Vagina (tissue), 2 donors: ENCODE results near the gene EGFR. TPM values are rescaled to one million over a fixed set of nuclear protein-coding genes. Genes with fewer than 3 reads are reported as not detected.

ENCODE experiments used
- DNase-seq, 2 donors: peaks; one replicate each; pipeline ENCODE4 v3.0.0-alpha.2; 2017; ENCODE audit errors: extremely low spot score in 2 of 2
- H3K27ac ChIP-seq: fragments of 200-600 bp; sonication (generic); one replicate; pipeline ENCODE4 v1.5.1; 2019
- H3K27me3 ChIP-seq: fragments of 200-600 bp; sonication (generic); one replicate; pipeline ENCODE4 v1.5.1; 2019
- H3K36me3 ChIP-seq, 2 donors: fragments of 200-600 bp; sonication (generic); one replicate each; pipeline ENCODE4 v1.5.1; 2017 to 2019
- H3K4me1 ChIP-seq: fragments of 200-600 bp; sonication (generic); one replicate; pipeline ENCODE4 v1.5.1; 2019
- H3K4me3 ChIP-seq, 2 donors: fragments of 200-600 bp; sonication (generic); 1 replicate in 1 of 2; 2 replicates in 1 of 2; pipeline ENCODE4 v1.5.1; 2016 to 2019
- H3K9me3 ChIP-seq: fragments of 200-600 bp; sonication (generic); one replicate; pipeline ENCODE4 v1.5.1; 2019
- CTCF ChIP-seq, 3 experiments: fragments of 450-650 bp in 2 of 3; fragments of 200-600 bp in 1 of 3; sonication (generic) in 1 of 3; IDR thresholded peaks; one replicate each; pipeline ENCODE4 v1.5.1; 2017 to 2019; ENCODE audit warnings: antibody characterized with exemption in 3 of 3, mild to moderate bottlenecking in 2 of 3, moderate library complexity in 2 of 3
- POLR2A ChIP-seq, 2 donors: fragments of 450-650 bp; IDR thresholded peaks; one replicate each; pipeline ENCODE4 v1.6.1; 2017; ENCODE audit warnings: antibody characterized with exemption in 2 of 2, mild to moderate bottlenecking in 2 of 2, moderate library complexity in 2 of 2
- POLR2AphosphoS5 ChIP-seq, 2 donors: sonication (generic); formaldehyde crosslinking; IDR thresholded peaks; one replicate each; pipeline ENCODE4 v1.9.0; 2017; ENCODE audit warnings: antibody characterized with exemption in 2 of 2, mild to moderate bottlenecking in 2 of 2, low read depth in 1 of 2; ENCODE audit not compliant: insufficient read depth in 1 of 2
- intact Hi-C: fragments of 100-400 bp; cut with DNase I; formaldehyde crosslinking; loops from one replicate; pipeline ENCODE4 v1.15.1; 2023
- total RNA-seq: library from RNA; depleted of rRNA; stranded (reverse); fragments of >200 nt; gene quantifications from one replicate; pipeline ENCODE4 v1.2.3, GENCODE V29; 2016

Gene EGFR
- total RNA-seq, 1 donor from 2014 or later, result 130 TPM

GRCh38 chr7:55087521-55087961 lies 68.7 kb downstream of the EGFR start:
- intact Hi-C loops, result loop anchor here (10.0 kb wide), 1 partner anchor 47 kb away; no protein-coding TSS in a partner anchor
- H3K4me1 ChIP-seq, result peaks cover 43% of the 10 kb centered on the region
- no peak overlapping the region for H3K4me3 ChIP-seq
- no peak for TF ChIP-seq POLR2A (IDR thresholded peaks at IDR 0.05)
- TF ChIP-seq CTCF (IDR thresholded peaks at IDR 0.05), result no peak
- no peak for TF ChIP-seq POLR2AphosphoS5 (IDR thresholded peaks at IDR 0.05; ENCODE audit: insufficient read depth in 1 of 2, low read depth in 1 of 2)
- peak in 1 of 2 donors; percentile 79 for DNase-seq
- no peaks in the 10 kb centered on the region for H3K27me3 ChIP-seq
- H3K27ac ChIP-seq, result peak overlapping the region; percentile 79
- H3K9me3 ChIP-seq, result no peaks in the 10 kb centered on the region
- H3K36me3 ChIP-seq, result no peaks in the 10 kb centered on the region

GRCh38 chr7:55088107-55088506 lies 69.3 kb downstream of the EGFR start:
- intact Hi-C loops, result loop anchor here (10.0 kb wide), 1 partner anchor 47 kb away; no protein-coding TSS in a partner anchor
- Histone ChIP-seq H3K27ac (peak overlapping the region; percentile 79), H3K27me3 (no peaks in the 10 kb centered on the region), H3K9me3 (no peaks in the 10 kb centered on the region), H3K4me3 (no peak overlapping the region), H3K4me1 (peaks cover 48% of the 10 kb centered on the region), H3K36me3 (no peaks in the 10 kb centered on the region)
- TF ChIP-seq CTCF (IDR thresholded peaks at IDR 0.05) (no peak), POLR2A (IDR thresholded peaks at IDR 0.05) (no peak)
- peak in 1 of 2 donors; percentile 67 for DNase-seq

- Histone ChIP-seq H3K27ac (no peak overlapping the region), H3K9me3 (no peaks in the 10 kb centered on the region), H3K4me3 (no peak overlapping the region), H3K27me3 (no peaks in the 10 kb centered on the region), H3K36me3 (no peaks in the 10 kb centered on the region), H3K4me1 (peaks cover 53% of the 10 kb centered on the region)
- intact Hi-C loops, result loop anchor here (10.0 kb wide), 1 partner anchor 46 kb away; no protein-coding TSS in a partner anchor
- TF ChIP-seq CTCF (IDR thresholded peaks at IDR 0.05), result no peak
- no peak for TF ChIP-seq POLR2AphosphoS5 (IDR thresholded peaks at IDR 0.05; ENCODE audit: insufficient read depth in 1 of 2, low read depth in 1 of 2)
- no peak for TF ChIP-seq POLR2A (IDR thresholded peaks at IDR 0.05)
- DNase-seq, result no peak
Observed at GRCh38 chr7:55088620-55089019, 69.8 kb downstream of the EGFR start.

GRCh38 chr7:55092186-55092974 lies 73.6 kb downstream of the EGFR start:
- Histone ChIP-seq H3K27me3 (no peaks in the 10 kb centered on the region), H3K4me3 (no peak overlapping the region), H3K9me3 (no peaks in the 10 kb centered on the region), H3K4me1 (peaks cover 49% of the 10 kb centered on the region), H3K36me3 (no peaks in the 10 kb centered on the region), H3K27ac (no peak overlapping the region)
- no peak for DNase-seq
- intact Hi-C loops, result no loop called here
- TF ChIP-seq POLR2AphosphoS5 (IDR thresholded peaks at IDR 0.05; ENCODE audit: insufficient read depth in 1 of 2, low read depth in 1 of 2) (no peak), CTCF (IDR thresholded peaks at IDR 0.05) (no peak), POLR2A (IDR thresholded peaks at IDR 0.05) (no peak)

- intact Hi-C loops, result no loop called here
- Histone ChIP-seq H3K4me1 (peaks cover 45% of the 10 kb centered on the region), H3K4me3 (no peak overlapping the region), H3K27ac (no peak overlapping the region), H3K36me3 (no peaks in the 10 kb centered on the region), H3K9me3 (no peaks in the 10 kb centered on the region), H3K27me3 (no peaks in the 10 kb centered on the region)
- no peak for TF ChIP-seq CTCF (IDR thresholded peaks at IDR 0.05)
- no peak for DNase-seq
Observed at GRCh38 chr7:55092975-55093373, 74.2 kb downstream of the EGFR start.
